CD4-positive, CD25-positive, alpha-beta regulatory T cell (primary cell): ENCODE results near the gene MCTP1. TPM values are rescaled to one million over a fixed set of nuclear protein-coding genes. Genes with fewer than 3 reads are reported as not detected.

ENCODE experiments used
- ATAC-seq, 2 donors: fragments of 150-1000 bp; cut with Tn5 transposase; one replicate each; pipeline ENCODE4 v1.10.0; 2021; ENCODE audit warnings: low read depth in 2 of 2, moderate number of reproducible peaks in 2 of 2, moderate library complexity in 1 of 2
- DNase-seq, 3 donors: peaks; one replicate each; pipeline versions ENCODE4 v3.0.0 to v3.0.0-alpha.2; 2012 to 2022; ENCODE audit warnings: mixed read lengths in 1 of 3
- H3K27ac ChIP-seq: one replicate; pipeline ENCODE4 v1.7.0; 2013; ENCODE audit warnings: mild to moderate bottlenecking, low read length; ENCODE audit not compliant: insufficient read depth, poor library complexity, severe bottlenecking
- H3K27me3 ChIP-seq: one replicate; pipeline ENCODE4 v1.7.0; 2013; ENCODE audit warnings: low read length; ENCODE audit not compliant: control insufficient read depth, insufficient read depth
- H3K36me3 ChIP-seq: one replicate; pipeline ENCODE4 v1.7.0; 2013; ENCODE audit warnings: mild to moderate bottlenecking, low read length, moderate library complexity; ENCODE audit not compliant: control insufficient read depth, insufficient read depth
- H3K4me1 ChIP-seq: 2 replicates; pipeline ENCODE4 v1.7.0; 2013; ENCODE audit warnings: mild to moderate bottlenecking, low read length; ENCODE audit not compliant: insufficient read depth, control insufficient read depth, poor library complexity, severe bottlenecking
- H3K4me3 ChIP-seq: one replicate; pipeline ENCODE4 v1.7.0; 2013; ENCODE audit warnings: low read depth, mild to moderate bottlenecking, low read length, moderate library complexity
- H3K9me3 ChIP-seq, 2 experiments: 1 replicate in 1 of 2; 2 replicates in 1 of 2; pipeline ENCODE4 v1.7.0; 2013; ENCODE audit warnings: low read length in 2 of 2, mild to moderate bottlenecking in 1 of 2, moderate library complexity in 1 of 2; ENCODE audit not compliant: control insufficient read depth in 2 of 2
- H3K27ac Mint-ChIP-seq, 3 donors: one replicate each; pipeline ENCODE4 v1.8.0; 2020 to 2022; ENCODE audit warnings: mild to moderate bottlenecking in 3 of 3, mixed read lengths in 3 of 3, moderate library complexity in 2 of 3
- H3K27me3 Mint-ChIP-seq: one replicate; pipeline ENCODE4 v1.8.0; 2022; ENCODE audit warnings: mild to moderate bottlenecking, mixed read lengths
- H3K36me3 Mint-ChIP-seq: one replicate; pipeline ENCODE4 v1.8.0; 2020; ENCODE audit warnings: mixed read lengths
- H3K4me1 Mint-ChIP-seq, 4 donors: one replicate each; pipeline ENCODE4 v1.8.0; 2020 to 2022; ENCODE audit warnings: mixed read lengths in 4 of 4, mild to moderate bottlenecking in 1 of 4
- H3K4me3 Mint-ChIP-seq, 4 donors: one replicate each; pipeline ENCODE4 v1.8.0; 2020 to 2022; ENCODE audit warnings: mild to moderate bottlenecking in 4 of 4, mixed read lengths in 4 of 4, moderate library complexity in 3 of 4
- H3K9me3 Mint-ChIP-seq, 7 donors: one replicate each; pipeline ENCODE4 v1.8.0; 2020 to 2022; ENCODE audit warnings: mixed read lengths in 7 of 7, mild to moderate bottlenecking in 3 of 7, moderate library complexity in 2 of 7
- polyA plus RNA-seq, 4 donors: library from polyadenylated mRNA; unstranded; fragments of 300-500 nt; fragmentation: Illumina TruSeq; gene quantifications; one replicate each; pipeline ENCODE4 v1.2.3, GENCODE V29; 2021
- total RNA-seq: library from RNA; stranded (reverse); gene quantifications from one replicate; pipeline ENCODE4 v1.2.3, GENCODE V29; 2022

MCTP1 gene
- total and polyA plus RNA-seq, 5 donors from 2014 or later: 0.24 to 2.9 (median 0.76) TPM

DNA sequence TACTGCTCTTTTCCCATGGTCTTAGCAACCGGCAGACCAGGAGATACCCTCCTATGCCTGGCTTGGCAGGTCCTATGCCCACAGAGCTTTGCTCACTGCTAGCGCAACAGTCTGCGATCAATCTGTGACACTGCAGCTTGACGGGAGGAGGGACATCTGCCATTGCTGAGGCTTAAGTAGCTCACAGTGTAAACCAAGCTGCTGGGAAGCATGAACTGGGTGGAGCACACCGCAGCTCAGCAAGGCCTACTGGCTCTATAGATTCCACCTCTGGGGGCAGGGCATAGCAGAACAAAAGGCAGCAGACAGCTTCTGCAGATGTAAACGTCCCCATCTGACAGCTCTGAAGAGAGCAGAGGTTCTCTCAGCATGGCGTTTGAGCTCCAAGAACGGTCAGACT is 40.4 kb downstream of the MCTP1 start:
- no peak overlapping the region for H3K4me3 Mint-ChIP-seq
- H3K36me3 Mint-ChIP-seq: no peaks in the 10 kb centered on the region
- Histone ChIP-seq H3K27me3 (no peaks in the 10 kb centered on the region), H3K36me3 (no peaks in the 10 kb centered on the region), H3K4me1 (no peaks in the 10 kb centered on the region), H3K9me3 (no peaks in the 10 kb centered on the region), H3K27ac (no peak overlapping the region), H3K4me3 (no peak overlapping the region)
- H3K9me3 Mint-ChIP-seq: peaks cover 0 to 6% (median 4%) of the 10 kb centered on the region in 7 donors
- DNase-seq: no peak
- ATAC-seq: no peak
- H3K27ac Mint-ChIP-seq: no peak overlapping the region
- no peaks in the 10 kb centered on the region for H3K4me1 Mint-ChIP-seq
- H3K27me3 Mint-ChIP-seq: no peaks in the 10 kb centered on the region

DNA sequence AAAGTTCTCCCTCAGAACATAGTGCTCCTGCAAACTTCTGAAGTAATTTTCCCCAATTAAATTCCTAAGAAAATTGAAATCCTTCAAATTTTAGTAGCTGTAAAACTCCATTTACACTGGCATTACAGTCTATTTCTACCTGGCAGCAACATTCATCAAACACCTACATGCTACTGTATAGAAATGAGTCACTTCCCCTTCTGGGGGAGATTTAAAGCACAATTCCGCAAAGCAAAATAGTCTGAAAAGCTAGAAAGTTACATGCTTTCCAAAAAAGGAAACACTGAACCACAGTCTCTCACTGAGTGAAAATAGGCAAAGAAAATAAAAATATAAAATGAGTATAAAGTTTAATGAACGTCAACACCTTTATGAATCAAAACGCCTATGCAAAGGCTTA is 43.3 kb downstream of the MCTP1 start:
- peaks cover 0 to 5% (median 4%) of the 10 kb centered on the region in 7 donors for H3K9me3 Mint-ChIP-seq
- no peak overlapping the region for H3K4me3 Mint-ChIP-seq
- H3K4me3 ChIP-seq: no peak overlapping the region
- no peaks in the 10 kb centered on the region for H3K36me3 Mint-ChIP-seq
- H3K27me3 ChIP-seq: no peaks in the 10 kb centered on the region
- H3K9me3 ChIP-seq: no peaks in the 10 kb centered on the region
- H3K27ac ChIP-seq: no peak overlapping the region
- no peak overlapping the region for H3K27ac Mint-ChIP-seq
- H3K27me3 Mint-ChIP-seq: peaks cover 5% of the 10 kb centered on the region
- ATAC-seq (no peak), DNase-seq (peak in 1 of 3 donors; percentile 4)
- no peaks in the 10 kb centered on the region for H3K4me1 ChIP-seq
- H3K36me3 ChIP-seq: no peaks in the 10 kb centered on the region
- H3K4me1 Mint-ChIP-seq: no peaks in the 10 kb centered on the region

DNA sequence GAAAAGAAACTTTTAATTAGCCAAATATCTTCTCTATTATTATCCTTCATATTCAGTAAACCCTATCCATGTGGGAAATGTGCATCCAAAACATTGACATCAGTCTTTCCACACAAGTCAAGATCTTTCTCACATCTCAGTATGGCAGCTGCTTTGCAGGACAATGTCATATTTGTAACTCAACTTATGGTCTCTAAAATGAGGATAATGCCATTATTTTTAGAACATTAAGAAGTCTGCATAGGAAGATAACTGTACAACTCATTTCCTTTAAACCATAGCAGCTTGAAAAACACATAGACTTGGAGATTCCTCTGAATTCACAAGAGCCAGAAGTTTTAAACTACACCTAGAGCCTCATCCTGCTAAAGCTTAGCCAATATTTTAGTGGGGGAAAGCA is 43.7 kb downstream of the MCTP1 start:
- H3K27me3 ChIP-seq: no peaks in the 10 kb centered on the region
- no peaks in the 10 kb centered on the region for H3K36me3 ChIP-seq
- ATAC-seq: no peak
- no peak overlapping the region for H3K27ac ChIP-seq
- H3K4me1 ChIP-seq: no peaks in the 10 kb centered on the region
- no peak for DNase-seq
- H3K27ac Mint-ChIP-seq: no peak overlapping the region
- H3K9me3 ChIP-seq: no peaks in the 10 kb centered on the region
- H3K27me3 Mint-ChIP-seq: peaks cover 5% of the 10 kb centered on the region
- H3K4me3 ChIP-seq: no peak overlapping the region
- H3K4me1 Mint-ChIP-seq: no peaks in the 10 kb centered on the region
- peaks cover 0 to 5% (median 3%) of the 10 kb centered on the region in 7 donors for H3K9me3 Mint-ChIP-seq
- H3K4me3 Mint-ChIP-seq: no peak overlapping the region
- H3K36me3 Mint-ChIP-seq: no peaks in the 10 kb centered on the region

DNA sequence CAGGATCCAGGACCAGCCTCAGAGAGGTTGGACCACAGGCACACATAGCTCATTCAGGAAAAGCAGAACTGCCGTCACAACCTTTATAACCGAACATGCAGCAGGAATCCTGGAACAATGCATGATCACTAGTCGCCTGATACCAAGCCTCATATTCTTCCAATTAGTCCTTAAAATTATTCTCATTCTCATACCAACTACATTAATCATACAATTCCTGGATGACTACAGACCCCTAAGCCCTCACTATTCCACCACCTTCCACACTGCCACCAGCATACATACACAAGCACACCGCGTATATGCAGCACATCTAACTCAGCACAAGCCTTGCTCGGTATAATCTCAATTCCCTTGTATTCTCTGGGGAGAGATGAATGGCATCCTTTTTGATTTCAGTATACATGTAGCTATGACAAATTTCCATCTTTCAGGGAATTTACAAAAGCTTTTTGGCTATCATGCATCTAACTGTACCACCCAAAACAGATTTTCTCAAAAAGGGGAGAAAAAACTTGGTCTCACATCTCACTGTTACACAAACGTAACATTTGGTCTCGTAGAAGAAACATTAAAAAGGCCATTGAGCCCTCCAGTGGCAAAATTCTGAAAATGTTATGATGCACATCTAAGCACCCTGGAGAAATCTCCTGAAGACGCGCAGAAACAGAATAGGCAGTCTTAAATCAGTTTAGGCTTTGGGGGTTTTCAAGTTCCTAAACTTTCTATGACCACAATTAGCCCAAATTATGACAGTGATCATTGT is 46.2 kb downstream of the MCTP1 start:
- DNase-seq (no peak), ATAC-seq (no peak)
- Histone ChIP-seq H3K27ac (no peak overlapping the region), H3K9me3 (no peaks in the 10 kb centered on the region), H3K36me3 (no peaks in the 10 kb centered on the region), H3K27me3 (no peaks in the 10 kb centered on the region), H3K4me1 (no peaks in the 10 kb centered on the region), H3K4me3 (no peak overlapping the region)
- Mint-ChIP-seq H3K27ac (no peak overlapping the region), H3K9me3 (peaks cover 0 to 5% (median 1%) of the 10 kb centered on the region in 7 donors), H3K4me3 (no peak overlapping the region), H3K4me1 (no peaks in the 10 kb centered on the region), H3K27me3 (peaks cover 5% of the 10 kb centered on the region), H3K36me3 (no peaks in the 10 kb centered on the region)

DNA sequence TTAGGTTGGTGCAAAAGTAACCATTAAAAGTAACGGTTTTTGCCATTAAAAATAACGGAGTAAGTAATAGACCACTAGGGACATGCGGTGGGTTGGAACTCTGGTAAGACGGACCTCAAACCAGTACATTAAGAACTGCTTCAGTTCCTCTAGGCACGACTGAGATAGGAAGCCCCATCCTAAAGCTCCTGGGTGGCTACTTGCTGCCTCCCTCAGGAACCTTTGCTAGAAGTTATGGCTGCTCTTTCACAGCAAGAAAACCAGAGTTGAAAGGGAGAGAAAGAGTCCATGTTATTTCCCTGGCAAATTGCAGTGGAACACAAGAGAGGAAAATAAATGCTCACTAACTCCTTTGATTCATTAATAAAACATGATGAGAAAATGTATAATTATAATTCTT is 47.6 kb downstream of the MCTP1 start:
- H3K36me3 ChIP-seq: no peaks in the 10 kb centered on the region
- no peak overlapping the region for H3K4me3 Mint-ChIP-seq
- H3K4me3 ChIP-seq: no peak overlapping the region
- H3K9me3 Mint-ChIP-seq: no peaks in the 10 kb centered on the region
- H3K4me1 Mint-ChIP-seq: no peaks in the 10 kb centered on the region
- no peak for ATAC-seq
- H3K27ac Mint-ChIP-seq: no peak overlapping the region
- no peaks in the 10 kb centered on the region for H3K27me3 ChIP-seq
- H3K27me3 Mint-ChIP-seq: peaks cover 5% of the 10 kb centered on the region
- no peaks in the 10 kb centered on the region for H3K36me3 Mint-ChIP-seq
- no peak overlapping the region for H3K27ac ChIP-seq
- no peaks in the 10 kb centered on the region for H3K9me3 ChIP-seq
- DNase-seq: no peak
- no peaks in the 10 kb centered on the region for H3K4me1 ChIP-seq

DNA sequence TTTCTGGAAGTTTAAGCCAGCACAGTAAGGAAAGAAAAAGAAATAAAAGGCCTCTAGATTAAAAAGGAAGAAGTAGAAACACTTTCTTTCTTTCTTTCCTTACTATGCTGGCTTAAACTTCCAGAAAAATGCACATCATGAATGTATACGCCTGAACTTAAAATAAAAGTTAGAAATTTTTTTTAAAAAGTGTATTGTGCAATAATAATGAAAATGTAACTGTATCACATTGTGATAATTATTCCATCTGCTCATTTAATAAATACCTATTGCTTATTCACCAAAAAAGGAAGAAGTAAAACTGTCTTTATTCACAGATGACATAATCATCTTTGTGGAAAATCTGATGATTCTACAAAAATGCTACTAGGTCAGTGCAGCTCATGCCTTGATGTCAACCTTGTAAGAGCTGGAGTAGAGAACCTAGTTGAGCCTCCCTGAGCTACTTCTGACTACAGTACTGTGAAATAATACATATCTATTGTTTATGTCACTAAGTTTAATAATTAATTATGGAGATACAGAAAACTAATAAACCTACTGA is 49.4 kb downstream of the MCTP1 start:
- H3K4me1 ChIP-seq: no peaks in the 10 kb centered on the region
- H3K27me3 ChIP-seq: no peaks in the 10 kb centered on the region
- no peak overlapping the region for H3K4me3 ChIP-seq
- no peaks in the 10 kb centered on the region for H3K9me3 ChIP-seq
- Mint-ChIP-seq H3K4me3 (no peak overlapping the region), H3K4me1 (no peaks in the 10 kb centered on the region), H3K36me3 (no peaks in the 10 kb centered on the region), H3K27ac (no peak overlapping the region), H3K9me3 (peaks cover 0 to 3% (median 0%) of the 10 kb centered on the region in 7 donors), H3K27me3 (peaks cover 5% of the 10 kb centered on the region)
- ATAC-seq (no peak), DNase-seq (no peak)
- H3K36me3 ChIP-seq: no peaks in the 10 kb centered on the region
- H3K27ac ChIP-seq: no peak overlapping the region

DNA sequence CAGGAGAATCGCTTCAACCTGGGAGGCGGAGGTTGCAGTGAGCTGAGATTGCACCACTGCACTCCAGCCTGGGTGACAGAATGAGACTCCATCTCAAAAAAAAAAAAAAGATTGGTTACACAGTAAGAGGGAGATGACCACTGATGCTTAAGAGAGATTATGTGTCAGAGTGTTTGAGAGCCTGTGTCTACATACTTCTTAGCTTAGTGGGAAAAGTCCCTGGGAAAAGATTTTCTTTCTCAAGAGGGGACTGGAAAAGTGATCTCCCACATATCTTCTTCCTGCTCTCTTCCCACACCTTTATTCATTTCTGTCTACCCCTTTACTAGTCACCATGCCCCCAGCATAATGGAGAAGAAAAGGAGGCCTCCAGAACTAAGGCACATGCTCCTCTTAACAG is 55.2 kb downstream of the MCTP1 start:
- H3K36me3 ChIP-seq: no peaks in the 10 kb centered on the region
- Mint-ChIP-seq H3K27me3 (peaks cover 5% of the 10 kb centered on the region), H3K36me3 (no peaks in the 10 kb centered on the region)

More for the DNA sequence above, 55.2 kb downstream of the MCTP1 start:
- DNase-seq: no peak
- H3K27me3 ChIP-seq: no peaks in the 10 kb centered on the region
- H3K27ac Mint-ChIP-seq: no peak overlapping the region
- H3K4me3 Mint-ChIP-seq: no peak overlapping the region
- no peaks in the 10 kb centered on the region for H3K9me3 ChIP-seq
- peaks cover 0 to 9% (median 1%) of the 10 kb centered on the region in 7 donors for H3K9me3 Mint-ChIP-seq
- H3K4me3 ChIP-seq: no peak overlapping the region
- no peaks in the 10 kb centered on the region for H3K4me1 Mint-ChIP-seq
- no peaks in the 10 kb centered on the region for H3K4me1 ChIP-seq
- no peak for ATAC-seq
- no peak overlapping the region for H3K27ac ChIP-seq
